Caco-2 (cell line): ENCODE results near the gene COL4A2. TPM values are rescaled to one million over a fixed set of nuclear protein-coding genes. Genes with fewer than 3 reads are reported as not detected.

Experiments
- BruUV-seq: library from RNA; stranded (reverse); fragments of 400-500 nt; replicated peaks from 2 replicates; lab custom pipeline; 2021; lab: Mats Ljungman, UMichigan
- CTCF ChIA-PET: fragments of 300-600 bp; sonication (Branson Sonifier 250); formaldehyde crosslinking; loops from one replicate; lab custom pipeline; 2022; ENCODE audit warnings: antibody characterized with exemption; lab: Charles Lee
- POLR2A ChIA-PET: fragments of 300-600 bp; sonication (Branson Sonifier 250); formaldehyde crosslinking; loops from one replicate; lab custom pipeline; 2022; ENCODE audit warnings: antibody characterized with exemption; lab: Charles Lee
- DNase-seq, 2 experiments: peaks; one replicate each; pipeline versions ENCODE4 v3.0.0 to v3.0.0-alpha.2; 2020 to 2022
- H3K27me3 ChIP-seq: replicated peaks from 2 replicates; pipeline ENCODE4 v1.6.0; 2011; ENCODE audit warnings: low read length; ENCODE audit not compliant: control insufficient read depth, insufficient read depth
- H3K36me3 ChIP-seq: 2 replicates; pipeline ENCODE4 v1.5.1; 2011; ENCODE audit warnings: low read length; ENCODE audit not compliant: control insufficient read depth, insufficient read depth
- H3K4me1 ChIP-seq: fragments of 250-450 bp; sonication (Bioruptor Pico); 2 replicates; pipeline ENCODE4 v1.5.1; 2020; ENCODE audit warnings: mild to moderate bottlenecking
- H3K4me3 ChIP-seq: 2 replicates; pipeline ENCODE4 v1.5.1; 2011; ENCODE audit warnings: low read depth, mild to moderate bottlenecking, control low read depth, low read length
- H3K9me3 ChIP-seq: fragments of 250-450 bp; sonication (Bioruptor Pico); 2 replicates; pipeline ENCODE4 v1.5.1; 2020; ENCODE audit warnings: mild to moderate bottlenecking, moderate library complexity
- H3K27ac Mint-ChIP-seq: one replicate; pipeline ENCODE4 v1.8.0; 2022; ENCODE audit warnings: mixed read lengths; ENCODE audit not compliant: unreplicated experiment
- H3K27me3 Mint-ChIP-seq: one replicate; pipeline ENCODE4 v1.8.0; 2022; ENCODE audit warnings: mixed read lengths; ENCODE audit not compliant: insufficient read depth, unreplicated experiment
- H3K36me3 Mint-ChIP-seq: one replicate; pipeline ENCODE4 v1.8.0; 2022; ENCODE audit warnings: mild to moderate bottlenecking, mixed read lengths; ENCODE audit not compliant: insufficient read depth, unreplicated experiment
- H3K4me1 Mint-ChIP-seq: one replicate; pipeline ENCODE4 v1.8.0; 2022; ENCODE audit warnings: low read depth, mixed read lengths; ENCODE audit not compliant: unreplicated experiment
- H3K4me3 Mint-ChIP-seq: one replicate; pipeline ENCODE4 v1.8.0; 2022; ENCODE audit warnings: mild to moderate bottlenecking, moderate library complexity, mixed read lengths; ENCODE audit not compliant: unreplicated experiment
- H3K9me3 Mint-ChIP-seq: one replicate; pipeline ENCODE4 v1.8.0; 2022; ENCODE audit warnings: mixed read lengths; ENCODE audit not compliant: unreplicated experiment
- CTCF ChIP-seq, 2 experiments: fragments of 200-600 bp in 1 of 2; IDR thresholded peaks; 1 replicate in 1 of 2; 2 replicates in 1 of 2; pipeline versions ENCODE4 v1.5.1 to v1.8.0; 2011 to 2022; ENCODE audit warnings: antibody characterized with exemption in 1 of 2, control low read depth in 1 of 2, inconsistent platforms in 1 of 2, low read depth in 1 of 2, low read length in 1 of 2, mild to moderate bottlenecking in 1 of 2, moderate library complexity in 1 of 2; ENCODE audit not compliant: insufficient read depth in 1 of 2, severe bottlenecking in 1 of 2, unreplicated experiment in 1 of 2
- intact Hi-C: fragments of 100-400 bp; cut with micrococcal nuclease; formaldehyde crosslinking; loops from one replicate; pipeline ENCODE4 v1.10.0; 2022; ENCODE audit not compliant: unreplicated experiment
- total RNA-seq: library from RNA; stranded (reverse); gene quantifications from 2 replicates; pipeline ENCODE4 v1.2.3, GENCODE V29; 2022

Gene COL4A2
- total RNA-seq, 1 experiment from 2014 or later = 19.2 TPM

GRCh38 chr13:110347535-110348308 is 40.6 kb downstream of the COL4A2 start:
- peak overlapping the region; percentile 19 for H3K4me3 Mint-ChIP-seq

GRCh38 chr13:110348309-110349105 is 41.4 kb downstream of the COL4A2 start:
- H3K9me3 Mint-ChIP-seq = no peaks in the 10 kb centered on the region
- no TSS peak for BruUV-seq
- POLR2A ChIA-PET = no interaction called here

More at GRCh38 chr13:110347535-110348308, 40.6 kb downstream of the COL4A2 start:
- H3K4me1 Mint-ChIP-seq = peaks cover 32% of the 10 kb centered on the region
- Histone ChIP-seq H3K27me3 (no peaks in the 10 kb centered on the region), H3K4me1 (peaks cover 19% of the 10 kb centered on the region), H3K4me3 (no peak overlapping the region), H3K36me3 (no peaks in the 10 kb centered on the region), H3K9me3 (no peaks in the 10 kb centered on the region)
- intact Hi-C loops = loop anchor here (1.0 kb wide), 1 partner anchor 35 kb away; no protein-coding TSS in a partner anchor
- H3K27ac Mint-ChIP-seq = peak overlapping the region; percentile 79
- no peaks in the 10 kb centered on the region for H3K36me3 Mint-ChIP-seq
- peak; percentile 66 to 86 for DNase-seq
- BruUV-seq = no TSS peak
- no peak for TF ChIP-seq CTCF (IDR thresholded peaks at IDR 0.05; ENCODE audit: insufficient read depth in 1 of 2, low read depth in 1 of 2, low read length in 1 of 2, severe bottlenecking in 1 of 2, unreplicated experiment in 1 of 2)
- H3K9me3 Mint-ChIP-seq = no peaks in the 10 kb centered on the region
- CTCF ChIA-PET = no interaction called here
- no peaks in the 10 kb centered on the region for H3K27me3 Mint-ChIP-seq
- POLR2A ChIA-PET = no interaction called here

More at GRCh38 chr13:110348309-110349105, 41.4 kb downstream of the COL4A2 start:
- Mint-ChIP-seq H3K27ac (peak overlapping the region; percentile 79), H3K36me3 (no peaks in the 10 kb centered on the region), H3K27me3 (no peaks in the 10 kb centered on the region), H3K4me3 (no peak overlapping the region), H3K4me1 (peaks cover 39% of the 10 kb centered on the region)
- CTCF ChIA-PET = no interaction called here
- Histone ChIP-seq H3K9me3 (no peaks in the 10 kb centered on the region), H3K36me3 (no peaks in the 10 kb centered on the region), H3K4me1 (peaks cover 24% of the 10 kb centered on the region), H3K27me3 (no peaks in the 10 kb centered on the region), H3K4me3 (no peak overlapping the region)
- intact Hi-C loops = no loop called here
- TF ChIP-seq CTCF (IDR thresholded peaks at IDR 0.05; ENCODE audit: insufficient read depth in 1 of 2, low read depth in 1 of 2, low read length in 1 of 2, severe bottlenecking in 1 of 2, unreplicated experiment in 1 of 2) = no peak
- DNase-seq = no peak
